ENCODE measurements around the gene SRXN1.

Gene SRXN1

GRCh38 chr20:605237-605636, 47.8 kb downstream of the SRXN1 start:
- H3K4me3 ChIP-seq (ENCODE audit: low read depth, low read length), result no peak overlapping the region
- TF ChIP-seq CTCF (conservative IDR thresholded peaks at IDR 0.05; ENCODE audit: low read depth, low read length), result no peak
- DNase-seq (ENCODE audit: low read depth), result no peak

DNA sequence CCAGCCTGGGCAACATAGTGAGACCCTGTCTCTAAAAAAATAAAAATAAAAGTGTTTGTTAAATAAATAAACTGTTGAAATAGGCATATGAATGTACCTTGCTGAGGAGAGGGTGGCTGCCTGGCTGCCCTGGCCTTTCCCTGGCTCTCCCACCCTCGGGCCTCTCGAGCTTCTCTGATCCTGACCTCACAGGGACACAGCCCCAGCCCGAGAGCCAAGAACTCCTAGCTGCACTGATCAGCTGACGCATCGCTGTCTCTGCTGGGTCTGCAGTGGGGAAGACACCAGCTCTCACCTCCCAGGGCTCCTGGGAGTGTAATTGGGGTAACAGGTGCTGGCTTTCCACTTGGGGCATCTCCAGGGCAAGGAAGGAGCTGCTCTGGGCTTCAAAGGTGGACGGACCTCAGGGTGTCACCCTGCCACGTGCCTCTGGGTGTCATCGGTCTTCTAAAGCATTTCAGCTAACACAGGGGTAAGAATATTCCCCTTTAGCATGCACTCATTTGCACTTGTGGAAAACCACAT, 49.8 kb downstream of the SRXN1 start:
- TF ChIP-seq CTCF (conservative IDR thresholded peaks at IDR 0.05; ENCODE audit: low read depth, low read length), result no peak
- DNase-seq (ENCODE audit: low read depth), result no peak
- no peak overlapping the region for H3K4me3 ChIP-seq (ENCODE audit: low read depth, low read length)

DNA sequence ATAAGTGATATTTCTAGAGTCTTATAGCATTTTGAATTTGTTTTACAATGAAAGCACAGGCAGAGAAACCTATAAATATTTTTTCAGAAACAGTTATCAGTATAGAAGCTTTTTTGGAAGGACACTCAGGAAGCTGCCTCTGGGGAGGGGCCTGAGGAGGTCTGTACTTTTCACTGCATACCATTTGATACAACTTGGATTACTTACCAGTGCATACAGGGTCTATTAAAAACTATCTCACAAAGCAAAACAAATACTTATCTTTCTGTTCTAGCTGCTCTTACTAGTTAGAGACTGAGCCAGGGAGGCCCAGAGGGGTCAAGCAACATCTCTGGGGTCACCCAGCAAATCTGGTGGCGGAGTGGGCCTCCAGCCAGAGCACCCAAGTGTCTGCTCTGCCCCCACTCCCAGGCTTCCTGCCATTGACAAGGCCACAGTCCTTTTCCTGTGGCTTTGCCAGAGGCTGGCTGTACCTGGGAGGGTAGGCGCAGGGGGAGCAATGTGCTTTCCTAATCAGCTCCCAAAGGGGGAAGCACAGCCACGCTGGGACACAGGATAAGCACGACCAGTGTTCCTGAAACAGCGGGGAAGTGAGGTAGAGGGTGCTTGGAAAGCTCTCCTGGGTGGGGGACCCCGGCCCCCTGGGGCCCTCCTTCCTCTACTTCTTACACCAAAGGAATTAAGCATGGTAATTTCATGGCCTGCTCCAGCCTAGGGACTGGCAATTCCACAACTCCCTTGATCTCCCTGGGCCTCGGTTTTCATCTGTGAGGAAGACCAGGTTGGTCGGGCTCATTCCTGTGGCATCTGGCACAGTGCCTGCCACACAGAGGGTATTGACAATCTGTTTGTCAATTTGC, 50.7 kb downstream of the SRXN1 start:
- no peak for TF ChIP-seq CTCF (conservative IDR thresholded peaks at IDR 0.05; ENCODE audit: low read depth, low read length)
- H3K4me3 ChIP-seq (ENCODE audit: low read depth, low read length), result no peak overlapping the region
- DNase-seq (ENCODE audit: low read depth), result no peak

GRCh38 chr20:600736-601135, 52.3 kb downstream of the SRXN1 start:
- no peak for TF ChIP-seq CTCF (conservative IDR thresholded peaks at IDR 0.05; ENCODE audit: low read depth, low read length)
- no peak for DNase-seq (ENCODE audit: low read depth)
- H3K4me3 ChIP-seq (ENCODE audit: low read depth, low read length), result no peak overlapping the region

- H3K4me3 ChIP-seq (ENCODE audit: low read depth, low read length), result no peak overlapping the region
- no peak for TF ChIP-seq CTCF (conservative IDR thresholded peaks at IDR 0.05; ENCODE audit: low read depth, low read length)
- no peak for DNase-seq (ENCODE audit: low read depth)
These were observed 52.9 kb downstream of the SRXN1 start for GRCh38 chr20:600141-600540.

- TF ChIP-seq CTCF (conservative IDR thresholded peaks at IDR 0.05; ENCODE audit: low read depth, low read length), result no peak
- no peak for DNase-seq (ENCODE audit: low read depth)
- no peak overlapping the region for H3K4me3 ChIP-seq (ENCODE audit: low read depth, low read length)
These were observed 54.7 kb downstream of the SRXN1 start for GRCh38 chr20:598133-598850.
